HG03354 (cell line): ENCODE measurements around the gene SDHA.
"Not testable (repeated sequence)": the region's sequence is repeated elsewhere in the genome, so short reads cannot be mapped to it uniquely, and the experiment has no call there.

Experiments
- ATAC-seq: cut with Tn5 transposase; IDR thresholded peaks from one replicate; pipeline ENCODE4 v1.9.1; 2021; ENCODE audit warnings: mild to moderate bottlenecking; ENCODE audit not compliant: unreplicated experiment, poor library complexity, severe bottlenecking

SDHA gene

DNA sequence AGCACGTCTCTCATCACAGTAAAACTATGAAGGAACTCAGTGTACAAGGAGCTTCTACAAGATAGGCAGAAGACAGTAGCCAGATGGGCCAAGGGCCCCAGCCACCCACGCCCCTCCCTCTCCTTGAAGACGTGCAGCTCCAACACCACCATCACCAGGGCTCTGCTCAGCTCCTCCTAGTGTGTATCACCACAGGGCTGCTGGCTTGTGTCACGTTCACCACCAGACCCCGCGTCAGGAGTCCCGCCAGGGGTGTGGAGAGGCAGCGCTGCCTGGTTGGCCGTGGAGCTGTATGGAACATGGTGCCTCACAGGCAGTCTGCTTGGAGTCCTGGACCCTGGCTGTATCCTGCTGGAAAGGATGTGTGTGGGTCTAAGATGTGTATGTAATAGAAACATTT is 32.3 kb downstream of the SDHA start:
- not testable (repeated sequence) for ATAC-seq

DNA sequence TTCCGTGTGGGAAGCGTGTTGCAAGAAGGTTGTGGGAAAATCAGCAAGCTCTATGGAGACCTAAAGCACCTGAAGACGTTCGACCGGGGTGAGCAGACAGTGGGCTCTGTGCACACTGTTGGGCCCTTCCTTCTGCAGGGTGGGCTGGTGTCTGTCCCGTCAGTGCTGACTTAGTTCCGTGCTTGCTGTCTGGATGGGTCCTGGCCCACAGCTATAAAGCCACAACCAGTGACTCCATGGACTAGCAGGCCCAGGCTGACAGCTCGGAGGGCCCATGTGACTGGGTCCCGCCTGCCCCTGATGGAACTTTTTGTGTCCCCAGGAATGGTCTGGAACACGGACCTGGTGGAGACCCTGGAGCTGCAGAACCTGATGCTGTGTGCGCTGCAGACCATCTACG is 32.9 kb downstream of the SDHA start:
- not testable (repeated sequence) for ATAC-seq

DNA sequence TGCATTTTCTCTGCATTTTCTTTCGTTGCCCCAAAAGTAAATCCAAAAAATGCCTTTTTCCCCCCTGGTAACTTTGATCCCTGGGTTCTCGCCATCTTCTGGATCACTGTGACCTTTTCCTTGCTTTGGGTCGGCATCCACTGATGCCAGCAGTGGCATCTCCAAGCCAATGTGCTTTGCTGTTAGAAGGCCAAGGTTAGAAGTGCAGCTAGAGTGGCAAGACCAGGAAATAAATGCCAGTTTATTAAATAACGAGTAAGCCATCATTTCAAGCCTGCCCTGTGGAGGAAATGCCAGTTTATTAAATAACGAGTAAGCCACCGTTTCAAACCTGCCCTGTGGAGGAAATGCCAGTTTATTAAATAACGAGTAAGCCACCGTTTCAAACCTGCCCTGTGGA is 33.4 kb downstream of the SDHA start:
- ATAC-seq = not testable (repeated sequence)

DNA sequence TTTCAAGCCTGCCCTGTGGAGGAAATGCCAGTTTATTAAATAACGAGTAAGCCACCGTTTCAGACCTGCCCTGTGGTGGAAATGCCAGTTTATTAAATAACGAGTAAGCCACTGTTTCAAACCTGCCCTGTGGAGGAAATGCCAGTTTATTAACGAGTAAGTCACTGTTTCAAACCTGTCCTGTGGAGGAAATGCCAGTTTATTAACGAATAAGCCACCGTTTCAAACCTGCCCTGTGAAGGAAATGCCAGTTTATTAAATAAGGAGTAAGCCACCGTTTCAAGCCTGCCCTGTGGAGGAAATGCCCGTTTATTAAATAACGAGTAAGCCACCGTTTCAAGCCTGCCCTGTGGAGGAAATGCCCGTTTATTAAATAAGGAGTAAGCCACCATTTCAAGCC is 33.9 kb downstream of the SDHA start:
- not testable (repeated sequence) for ATAC-seq

DNA sequence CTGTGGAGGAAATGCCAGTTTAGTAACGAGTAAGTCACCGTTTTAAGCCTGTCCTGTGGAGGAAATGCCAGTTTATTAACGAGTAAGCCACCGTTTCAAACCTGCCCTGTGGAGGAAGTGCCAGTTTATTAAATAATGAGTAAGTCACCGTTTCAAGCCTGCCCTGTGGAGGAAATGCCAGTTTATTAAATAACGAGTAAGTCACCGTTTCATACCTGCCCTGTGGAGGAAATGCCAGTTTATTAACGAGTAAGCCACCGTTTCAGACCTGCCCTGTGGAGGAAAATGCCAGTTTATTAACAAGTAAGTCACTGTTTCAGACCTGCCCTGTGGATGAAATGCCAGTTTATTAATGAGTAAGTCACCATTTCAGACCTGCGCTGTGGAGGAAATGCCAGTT is 34.4 kb downstream of the SDHA start:
- no peak for ATAC-seq

DNA sequence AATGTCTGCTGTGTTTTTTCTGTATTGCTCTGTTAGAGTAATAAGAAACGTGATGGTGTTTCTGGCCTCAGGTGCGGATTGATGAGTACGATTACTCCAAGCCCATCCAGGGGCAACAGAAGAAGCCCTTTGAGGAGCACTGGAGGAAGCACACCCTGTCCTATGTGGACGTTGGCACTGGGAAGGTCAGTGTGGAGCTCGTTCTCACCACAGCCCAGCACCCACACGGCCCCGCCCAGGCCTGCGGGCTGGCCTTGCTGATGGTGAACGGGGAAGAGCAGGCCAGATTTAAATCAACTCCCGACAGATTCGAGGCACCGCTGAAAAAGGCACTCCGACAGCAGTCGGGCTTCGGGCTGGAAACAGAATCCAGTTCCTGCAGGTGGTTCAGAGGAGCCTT is 36.2 kb downstream of the SDHA start:
- not testable (repeated sequence) for ATAC-seq

DNA sequence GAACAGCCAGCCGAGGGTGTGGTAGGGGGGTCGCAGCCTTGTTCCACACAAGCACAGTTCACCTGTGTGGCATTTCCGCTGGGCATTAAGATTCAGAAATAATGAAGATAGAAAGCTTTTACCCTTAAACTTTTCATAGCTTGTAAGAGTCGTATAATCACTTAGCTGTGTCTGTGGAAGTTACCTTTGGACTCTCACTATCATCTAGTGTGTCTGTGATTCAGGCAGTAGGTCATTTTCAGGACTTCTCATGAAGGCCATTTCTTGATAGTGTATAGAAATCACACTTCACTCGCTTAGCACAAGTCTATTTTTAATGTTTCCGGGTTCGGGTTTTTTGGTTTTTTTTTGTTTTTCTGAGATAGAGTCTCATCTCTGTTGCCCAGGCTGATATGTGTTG is 37.0 kb downstream of the SDHA start:
- not testable (repeated sequence) for ATAC-seq

DNA sequence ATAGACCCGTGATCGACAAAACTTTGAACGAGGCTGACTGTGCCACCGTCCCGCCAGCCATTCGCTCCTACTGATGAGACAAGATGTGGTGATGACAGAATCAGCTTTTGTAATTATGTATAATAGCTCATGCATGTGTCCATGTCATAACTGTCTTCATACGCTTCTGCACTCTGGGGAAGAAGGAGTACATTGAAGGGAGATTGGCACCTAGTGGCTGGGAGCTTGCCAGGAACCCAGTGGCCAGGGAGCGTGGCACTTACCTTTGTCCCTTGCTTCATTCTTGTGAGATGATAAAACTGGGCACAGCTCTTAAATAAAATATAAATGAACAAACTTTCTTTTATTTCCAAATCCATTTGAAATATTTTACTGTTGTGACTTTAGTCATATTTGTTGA is 38.2 kb downstream of the SDHA start:
- ATAC-seq = not testable (repeated sequence)

DNA sequence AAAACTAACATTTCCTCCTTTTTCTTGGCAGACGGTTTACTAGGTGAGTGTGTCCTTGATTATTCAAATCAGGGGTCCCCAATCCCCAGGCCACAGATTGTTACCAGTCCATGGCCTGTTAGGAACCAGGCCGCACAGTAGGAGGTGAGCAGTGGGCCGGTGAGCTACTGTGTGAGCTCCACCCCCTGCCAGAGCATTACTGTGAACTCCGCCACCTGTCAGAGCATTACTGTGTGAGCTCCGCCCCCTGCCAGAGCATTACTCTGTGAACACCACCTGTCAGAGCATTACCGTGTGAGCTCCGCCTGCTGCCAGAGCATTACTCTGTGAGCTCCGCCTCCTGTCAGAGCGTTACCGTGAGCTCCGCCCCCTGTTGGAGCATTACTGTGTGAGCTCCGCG is 39.0 kb downstream of the SDHA start:
- ATAC-seq = no peak

DNA sequence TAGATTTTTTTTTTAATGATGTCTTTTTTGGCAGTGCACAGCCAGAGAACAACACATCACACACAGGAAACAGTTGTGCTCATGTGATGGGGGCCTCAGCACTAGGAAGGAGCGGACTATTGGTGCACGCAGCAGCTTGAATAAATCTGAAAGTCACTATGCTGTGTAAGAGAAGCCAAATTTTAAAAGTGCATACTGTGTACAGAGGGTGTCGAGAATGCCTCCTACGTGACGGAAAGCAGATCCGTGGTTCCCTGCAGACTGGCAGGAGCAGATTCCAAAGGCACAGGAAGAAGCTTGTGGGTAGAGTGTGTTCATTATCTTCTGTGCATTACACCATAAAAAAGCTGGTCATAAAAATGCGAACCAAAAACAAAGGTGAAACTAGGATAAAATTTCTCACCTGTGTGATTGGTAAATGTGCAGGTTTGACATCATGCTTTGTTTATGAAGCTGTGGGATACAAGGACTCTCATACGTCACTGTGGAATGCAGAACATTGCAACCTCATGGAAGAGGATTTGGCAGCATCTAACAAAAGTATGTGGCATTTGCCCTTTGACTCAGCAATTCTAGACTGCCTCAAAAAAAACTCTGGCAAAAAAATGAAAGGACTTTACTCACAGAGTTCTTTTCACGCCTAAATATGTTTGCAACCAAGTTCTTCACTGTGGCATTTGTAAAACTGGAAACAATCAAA is 45.3 kb downstream of the SDHA start:
- not testable (repeated sequence) for ATAC-seq

DNA sequence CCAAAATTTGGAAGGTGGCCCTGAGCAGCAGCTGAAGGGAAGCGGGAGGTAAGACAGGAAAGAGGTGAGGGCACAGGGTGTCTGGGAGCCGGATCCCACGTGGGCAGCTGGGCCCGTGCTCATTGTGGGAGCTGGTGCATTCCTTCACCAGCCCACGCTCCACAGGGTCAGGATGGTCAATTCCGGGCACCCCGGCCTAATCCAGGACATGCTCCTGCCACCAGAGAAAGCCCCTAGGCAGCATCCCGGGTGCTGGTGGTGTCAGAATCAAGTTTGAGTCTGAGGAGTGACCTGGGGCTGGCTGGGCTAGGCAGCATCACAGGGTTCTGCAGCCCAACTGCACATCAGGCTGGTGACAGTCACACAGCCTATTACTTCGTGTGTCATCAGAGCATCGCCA is 46.2 kb downstream of the SDHA start:
- ATAC-seq = no peak

DNA sequence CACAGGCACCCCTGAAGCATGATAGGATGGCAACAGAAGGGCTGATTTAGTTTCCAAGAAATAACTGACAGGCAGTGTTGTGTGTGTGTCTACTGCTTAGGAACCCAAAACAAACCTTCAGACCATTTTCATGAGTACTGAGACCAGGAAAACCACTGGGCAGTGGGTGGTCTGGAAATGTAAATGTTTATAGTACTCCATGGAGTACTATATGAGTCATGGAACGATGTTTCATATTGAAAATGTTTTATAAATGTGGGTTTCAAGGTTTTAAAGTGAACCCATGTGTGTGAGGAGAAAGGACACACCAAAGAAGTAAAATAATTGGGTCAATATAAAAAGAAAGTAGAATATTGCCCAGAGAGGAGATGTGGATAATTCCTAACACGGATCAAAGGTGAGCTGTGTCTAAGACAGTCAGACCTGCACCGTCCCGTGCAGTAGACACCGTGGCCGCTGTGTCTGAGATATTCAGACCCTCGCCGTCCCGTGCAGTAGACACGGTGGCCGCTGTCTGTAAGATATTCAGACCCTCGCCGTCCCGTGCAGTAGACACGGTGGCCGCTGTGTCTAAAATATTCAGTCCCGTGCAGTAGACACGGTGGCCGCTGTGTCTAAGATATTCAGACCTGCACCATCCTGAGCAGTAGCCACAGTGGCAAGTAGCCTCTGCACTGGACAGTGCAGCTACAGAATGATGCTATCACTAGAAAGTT is 48.3 kb downstream of the SDHA start:
- not testable (repeated sequence) for ATAC-seq

DNA sequence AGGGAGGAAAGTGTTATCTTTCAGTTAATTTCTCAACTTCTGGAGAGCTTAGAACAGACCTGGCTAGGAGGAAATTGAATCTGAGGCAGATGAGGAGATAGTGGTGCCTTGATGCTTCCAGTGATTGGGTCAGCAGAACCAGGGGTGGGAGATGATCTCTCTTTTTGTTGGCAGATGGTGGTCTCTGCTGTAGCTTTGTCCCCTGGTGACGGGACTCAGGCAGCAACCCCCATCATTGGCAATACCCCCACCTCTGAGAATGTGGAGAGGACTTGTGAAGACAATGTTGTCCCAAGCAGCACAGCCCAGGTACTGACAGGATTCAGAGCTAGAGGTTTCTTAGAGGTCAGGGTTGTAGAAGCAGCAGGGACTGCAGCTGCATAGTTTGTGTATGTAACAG is 49.6 kb downstream of the SDHA start:
- ATAC-seq = no peak

DNA sequence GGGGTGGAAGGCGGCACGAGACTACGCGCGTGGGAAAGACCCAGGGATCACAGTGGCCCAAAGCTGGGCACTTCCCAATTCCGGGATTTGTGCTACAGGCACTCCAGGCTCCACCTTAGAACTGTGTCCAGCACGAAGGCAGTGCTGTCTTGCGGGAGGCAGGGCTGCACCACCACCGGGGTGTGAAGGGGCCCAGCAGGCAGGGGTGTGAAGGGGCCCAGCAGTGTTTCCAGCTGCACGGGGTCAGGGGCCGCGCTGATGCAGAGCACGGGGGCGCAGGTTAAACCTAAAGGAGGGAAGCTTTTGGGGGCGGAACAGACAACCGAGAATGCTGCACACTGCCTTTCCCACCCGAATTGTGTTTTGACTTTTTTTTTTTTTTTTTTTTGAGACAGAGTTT is 52.2 kb downstream of the SDHA start:
- no peak for ATAC-seq

DNA sequence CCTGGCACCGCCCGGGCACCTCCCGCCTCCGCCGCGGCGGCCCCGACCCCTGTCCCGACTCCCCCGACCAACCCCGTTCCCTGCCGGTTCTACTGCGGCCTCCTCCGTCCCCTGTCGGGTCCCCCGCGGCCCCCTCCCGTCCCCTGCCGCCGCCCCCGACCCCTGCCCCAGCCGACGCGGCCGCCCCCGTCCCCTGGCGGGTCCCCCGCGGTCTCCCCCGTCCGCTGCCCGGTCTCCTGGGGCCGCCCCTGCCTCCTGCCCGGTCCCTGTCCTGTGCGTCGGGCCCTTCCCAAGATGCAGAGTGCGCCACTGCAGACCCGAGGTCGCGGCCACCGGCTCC is 53.7 kb downstream of the SDHA start:
- not testable (repeated sequence) for ATAC-seq

DNA sequence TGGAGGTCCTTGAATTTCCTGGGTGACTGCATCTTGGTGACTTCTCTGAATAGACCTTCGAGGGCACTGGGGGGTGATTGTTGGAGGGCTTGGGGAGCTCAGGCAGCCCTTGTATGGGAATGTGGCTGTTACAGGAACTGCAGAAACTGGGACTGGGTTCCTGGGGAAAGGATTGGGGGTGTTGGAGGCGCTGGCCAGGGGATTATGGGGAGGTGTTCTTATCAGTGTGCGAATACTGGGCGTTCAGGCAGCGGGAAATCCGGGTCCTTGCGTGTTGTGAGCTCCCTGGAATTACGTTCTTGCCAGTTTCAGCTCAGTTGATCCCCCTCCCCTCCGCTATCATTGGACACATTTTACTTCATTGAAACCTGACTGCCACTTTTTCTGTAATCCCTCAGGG is 55.0 kb downstream of the SDHA start:
- not testable (repeated sequence) for ATAC-seq

DNA sequence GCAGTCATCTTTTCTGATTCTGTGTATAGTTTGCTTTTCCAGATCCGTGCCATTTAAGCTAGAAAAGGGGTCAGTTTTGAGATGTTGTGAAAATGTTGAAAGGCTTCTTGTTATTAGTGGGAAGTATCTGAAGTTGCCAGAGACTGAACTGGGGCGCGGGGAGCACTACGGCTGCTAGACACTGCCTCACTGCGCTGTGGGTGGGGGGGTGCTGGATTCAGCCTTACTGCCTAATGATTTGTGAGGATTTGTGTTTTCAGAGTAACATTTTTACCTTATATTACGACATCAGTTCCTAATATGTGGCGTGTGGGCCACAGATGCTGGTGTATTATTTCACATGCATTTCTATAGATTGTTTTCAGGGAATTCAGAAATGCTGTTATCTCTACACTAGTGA is 55.4 kb downstream of the SDHA start:
- not testable (repeated sequence) for ATAC-seq

DNA sequence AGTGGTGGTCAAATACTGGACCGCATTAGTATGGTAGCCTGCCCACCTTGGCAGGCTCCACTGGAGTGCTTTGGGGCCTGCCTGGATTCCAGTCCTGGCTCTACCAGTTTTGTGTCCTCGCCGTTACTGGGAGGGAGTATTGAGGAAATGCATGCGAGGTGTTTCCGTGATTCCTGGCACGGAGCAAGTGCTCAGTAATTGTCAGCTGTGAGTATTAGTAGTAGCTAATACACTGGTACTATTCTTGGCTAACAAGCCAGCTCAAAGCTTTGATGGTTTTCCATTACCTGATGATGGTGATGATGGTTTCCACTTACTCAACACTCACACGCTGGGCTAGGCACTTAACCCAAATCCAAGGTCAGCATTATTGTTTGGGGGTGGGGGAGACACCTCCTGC is 56.2 kb downstream of the SDHA start:
- not testable (repeated sequence) for ATAC-seq

DNA sequence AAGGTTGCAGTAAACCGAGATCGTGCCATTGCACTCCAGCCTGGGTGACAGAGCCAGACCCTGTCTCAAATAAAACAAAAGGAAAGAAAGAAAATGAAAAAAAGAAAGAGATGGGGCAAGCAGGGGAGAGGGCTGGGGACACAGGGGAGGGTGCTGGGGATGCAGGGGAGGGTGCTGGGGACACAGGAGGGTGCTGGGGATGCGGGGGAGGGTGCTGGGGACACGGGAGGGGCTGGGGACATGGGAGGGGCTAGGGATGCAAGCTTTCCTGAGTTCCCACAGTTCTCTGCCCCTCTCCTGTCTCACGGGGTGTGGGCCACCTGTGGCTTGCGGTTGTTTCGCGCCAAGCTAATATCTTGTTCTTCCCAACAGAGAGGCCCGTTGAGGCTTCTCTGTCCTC is 60.5 kb downstream of the SDHA start:
- ATAC-seq = no peak

DNA sequence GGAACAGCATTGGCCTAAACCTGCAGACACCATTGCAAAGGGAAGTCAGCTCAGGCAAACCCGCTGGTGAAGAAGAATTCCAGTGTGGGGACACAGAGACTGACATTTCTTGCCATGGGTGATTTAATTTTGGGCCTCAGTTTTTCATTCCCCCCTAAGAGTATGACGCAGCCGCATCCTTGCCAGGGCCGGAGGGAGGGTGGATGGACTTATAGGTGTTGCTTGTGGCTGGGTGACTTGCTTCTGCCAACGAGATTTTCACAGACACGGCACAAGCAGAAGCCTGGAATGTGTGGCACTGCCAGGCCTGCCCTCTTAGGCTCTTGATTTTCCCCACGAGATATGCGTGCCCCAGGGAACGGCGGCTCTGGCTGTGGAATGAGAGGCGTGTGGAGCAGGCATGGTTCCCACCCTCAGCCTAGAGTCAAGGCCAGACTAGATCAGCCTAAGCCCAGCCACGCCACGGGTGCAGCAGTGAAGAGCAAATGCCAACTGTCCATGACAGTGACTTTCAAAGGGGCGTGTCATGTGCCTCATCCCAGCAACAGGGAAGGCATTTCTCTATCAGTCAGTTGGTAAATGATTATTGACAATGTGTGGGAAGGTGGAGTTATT is 61.0 kb downstream of the SDHA start:
- ATAC-seq = not testable (repeated sequence)

DNA sequence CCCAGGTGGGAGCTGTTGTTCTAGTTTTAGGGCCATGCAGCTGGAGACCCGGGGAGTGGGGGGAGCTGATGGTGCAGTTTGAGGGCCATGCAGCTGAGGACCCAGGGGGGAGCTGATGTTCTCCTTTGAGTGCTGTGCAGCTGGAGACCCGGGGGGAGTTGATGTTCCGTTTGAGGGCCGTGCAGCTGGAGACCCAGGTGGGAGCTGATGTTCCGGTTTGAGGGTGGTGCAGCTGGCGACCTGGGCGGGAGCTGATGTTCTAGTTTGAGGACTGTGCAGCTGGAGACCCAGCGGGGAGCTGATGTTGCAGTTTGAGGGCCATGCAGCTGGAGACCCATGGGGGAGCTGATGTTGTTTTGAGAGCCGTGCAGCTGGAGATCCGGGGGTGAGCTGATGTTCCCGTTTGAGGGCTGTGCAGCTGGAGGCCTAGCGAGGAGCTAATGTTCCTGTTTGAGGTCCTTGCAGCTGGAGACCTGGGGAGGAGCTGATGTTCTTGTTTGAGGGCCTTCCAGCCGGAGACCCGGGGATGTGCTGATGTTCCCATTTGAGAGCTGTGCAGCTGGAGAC is 68.0 kb downstream of the SDHA start:
- ATAC-seq = no peak
